Effector CD8-positive, alpha-beta T cell (primary cell): ENCODE results near the gene TMSB4Y.

ENCODE experiments used
- DNase-seq: peaks from one replicate; lab custom pipeline; 2025; lab: John Stamatoyannopoulos, UW
- total RNA-seq, 4 experiments: gene quantifications; one replicate each; lab custom pipeline; 2026; lab: John Stamatoyannopoulos, UW

TMSB4Y gene
- total RNA-seq = 0 to 0.72 (median 0.27) reads per million in 4 experiments

GRCh38 chrY:13703568-13703968 lies at the start of gene TMSB4Y:
Gene TMSB4Y (plus strand): TSS chrY:13703899.
- DNase-seq = peak; percentile 50

GRCh38 chrY:13664162-13664561 lies 39.5 kb upstream of the TMSB4Y start:
- DNase-seq = no peak

- DNase-seq = no peak
Measured at GRCh38 chrY:13671122-13671521, 32.6 kb upstream of the TMSB4Y start.

GRCh38 chrY:13702276-13702675 lies 1.4 kb upstream of the TMSB4Y start:
- DNase-seq = no peak

- DNase-seq = peak; percentile 9
Measured at GRCh38 chrY:13704121-13704930, 627 bp downstream of the TMSB4Y start.

- no peak for DNase-seq
Measured at GRCh38 chrY:13705197-13705596, 1.5 kb downstream of the TMSB4Y start.

GRCh38 chrY:13708038-13708437 lies 4.3 kb downstream of the TMSB4Y start:
- DNase-seq = no peak

GRCh38 chrY:13718996-13719395 lies 15.3 kb downstream of the TMSB4Y start:
- DNase-seq = no peak

GRCh38 chrY:13729517-13729916 lies 25.8 kb downstream of the TMSB4Y start:
- no peak for DNase-seq

- DNase-seq = no peak
Measured at GRCh38 chrY:13738618-13739017, 34.9 kb downstream of the TMSB4Y start.

- peak; percentile 26 for DNase-seq
Measured at GRCh38 chrY:13751289-13752071, 47.8 kb downstream of the TMSB4Y start.

- DNase-seq = no peak
Measured at GRCh38 chrY:13754661-13755060, 51.0 kb downstream of the TMSB4Y start.
